ENCODE data around the gene KLRC1. TPM values are rescaled to one million over a fixed set of nuclear protein-coding genes. Genes with fewer than 3 reads are reported as not detected.

The KLRC1 gene
- total RNA-seq, 1 experiment from 2014 or later = not detected

- Histone ChIP-seq H3K27me3 (ENCODE audit: control insufficient read depth, insufficient read depth, low read length) (no peaks in the 10 kb centered on the region), H3K9me3 (ENCODE audit: control insufficient read depth, insufficient read depth, low read depth, low read length) (0 out of 2 replicates have a peak, but pooled peaks cover 2% of the 10 kb centered on the region), H3K36me3 (ENCODE audit: control insufficient read depth, insufficient read depth, low read length) (no peaks in the 10 kb centered on the region; the same call in 1 of the 2 replicates), H3K4me1 (ENCODE audit: control insufficient read depth, insufficient read depth, low read length) (peaks cover 7% of the 10 kb centered on the region; the same call in 1 of the 2 replicates), H3K27ac (ENCODE audit: low read length) (no peak overlapping the region; the same call in 1 of the 2 replicates), H3K4me3 (ENCODE audit: low read depth in 2 of 2, low read length in 2 of 2) (no peak overlapping the region)
- DNase-seq (ENCODE audit: low read depth, low spot score) (no peak), ATAC-seq (no peak)
- no TSS peak for BruUV-seq (replicated peaks)
- intact Hi-C loops (cut with micrococcal nuclease; ENCODE audit: unreplicated experiment) = no loop called here
- ChIA-PET CTCF (no interaction called here), POLR2A (no interaction called here)
- in situ Hi-C loops (cut with HindIII; ENCODE audit: low pct_unique_long_range_greater_than_20kb, low sequenced_read_pairs) = no loop called here
- TF ChIP-seq CTCF (IDR thresholded peaks at IDR 0.05) (no peak), SIN3A (IDR thresholded peaks at IDR 0.05; ENCODE audit: borderline replicate concordance, insufficient read depth, low read depth, low read length) (no peak), TCF7L2 (IDR thresholded peaks at IDR 0.05; ENCODE audit: low read depth, low read length) (no peak)
Observed at GRCh38 chr12:10404798-10405197, 48.4 kb downstream of the KLRC1 start.

- ATAC-seq = no peak
- CTCF ChIA-PET = no interaction called here
- no peak for DNase-seq (ENCODE audit: low read depth, low spot score)
- in situ Hi-C loops (cut with HindIII; ENCODE audit: low pct_unique_long_range_greater_than_20kb, low sequenced_read_pairs) (no loop called here), intact Hi-C loops (cut with micrococcal nuclease; ENCODE audit: unreplicated experiment) (no loop called here)
- no TSS peak for BruUV-seq (replicated peaks)
- H3K4me3 ChIP-seq (ENCODE audit: low read depth in 2 of 2, low read length in 2 of 2) = no peak overlapping the region
- TF ChIP-seq CTCF (IDR thresholded peaks at IDR 0.05) = no peak
- TF ChIP-seq POLR2AphosphoS5 (IDR thresholded peaks at IDR 0.05; ENCODE audit: low read depth, low read length) = no peak
- no peak for TF ChIP-seq SIN3A (IDR thresholded peaks at IDR 0.05; ENCODE audit: borderline replicate concordance, insufficient read depth, low read depth, low read length)
- TF ChIP-seq REST (IDR thresholded peaks at IDR 0.05; ENCODE audit: insufficient read depth in 1 of 2, low read depth in 2 of 2, low read length in 1 of 2) = no peak
- no peak for TF ChIP-seq TCF7L2 (IDR thresholded peaks at IDR 0.05; ENCODE audit: low read depth, low read length)
- peaks cover 6% of the 10 kb centered on the region; the same call in 1 of the 2 replicates for H3K4me1 ChIP-seq (ENCODE audit: control insufficient read depth, insufficient read depth, low read length)
- H3K36me3 ChIP-seq (ENCODE audit: control insufficient read depth, insufficient read depth, low read length) = no peaks in the 10 kb centered on the region; the same call in 1 of the 2 replicates
- POLR2A ChIA-PET = no interaction called here
- H3K27me3 ChIP-seq (ENCODE audit: control insufficient read depth, insufficient read depth, low read length) = no peaks in the 10 kb centered on the region
- H3K9me3 ChIP-seq (ENCODE audit: control insufficient read depth, insufficient read depth, low read depth, low read length) = 0 out of 2 replicates have a peak, but pooled peaks cover 2% of the 10 kb centered on the region
- H3K27ac ChIP-seq (ENCODE audit: low read length) = peak overlapping the region; percentile 17; the same call in 1 of the 2 replicates
Observed at GRCh38 chr12:10400829-10401228, 52.3 kb downstream of the KLRC1 start.
